ENCODE data around the gene LMAN1. TPM values are rescaled to one million over a fixed set of nuclear protein-coding genes. Genes with fewer than 3 reads are reported as not detected.

Gene LMAN1
- total and polyA plus RNA-seq, 2 experiments from 2014 or later = 82.1 to 149 TPM

DNA sequence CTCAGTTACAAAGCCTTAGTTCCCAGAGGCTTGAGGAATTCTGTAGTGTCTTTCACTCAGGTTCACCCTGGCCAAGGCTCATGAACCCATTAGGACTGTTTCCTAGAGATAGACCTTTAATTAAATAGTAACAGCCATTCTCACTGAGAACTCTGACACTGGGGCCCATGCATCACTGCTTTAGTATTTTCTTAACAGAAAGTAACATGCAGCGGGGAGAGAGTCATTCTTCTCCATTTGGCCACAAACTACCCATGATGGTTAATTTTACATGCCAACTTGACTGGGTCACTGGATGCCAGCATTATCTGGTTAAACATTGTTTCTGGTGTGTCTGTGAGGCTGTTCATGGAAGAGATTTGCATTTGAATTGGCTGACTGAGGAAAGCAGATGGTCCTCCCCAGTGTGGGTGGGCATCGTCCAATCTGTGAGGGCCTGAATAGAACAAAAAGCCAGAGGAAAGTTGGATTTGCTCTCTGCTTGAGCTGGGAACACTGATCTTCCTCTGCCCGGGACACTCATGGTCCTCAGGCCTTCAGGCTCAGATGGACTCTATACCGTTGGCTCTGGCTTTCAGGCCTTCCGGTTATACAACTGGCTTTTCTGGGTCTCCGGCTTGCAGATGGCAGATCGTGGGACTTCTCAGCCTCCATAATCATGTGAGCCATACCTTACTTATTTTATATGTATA lies 35.0 kb downstream of the LMAN1 start:
- H3K27me3 ChIP-seq = peaks cover 4% of the 10 kb centered on the region
- no peaks in the 10 kb centered on the region for H3K79me2 ChIP-seq
- H3K4me1 ChIP-seq (ENCODE audit: insufficient read depth) = no peaks in the 10 kb centered on the region
- no peak overlapping the region for H3K4me2 ChIP-seq
- no peak overlapping the region for H3K4me3 ChIP-seq
- H3K27ac ChIP-seq = no peak overlapping the region
- WGBS (ENCODE audit: low lambda C conversion rate, missing lambda C conversion rate) = 94% methylated on average over 7 of the region's 7 CpGs
- H4K20me1 ChIP-seq (ENCODE audit: insufficient read depth, poor library complexity, severe bottlenecking) = no peaks in the 10 kb centered on the region
- no peak for TF ChIP-seq EZH2phosphoT487 (IDR thresholded peaks at IDR 0.05; ENCODE audit: low read depth, severe bottlenecking, unreplicated experiment)
- TF ChIP-seq, protein P1, sequence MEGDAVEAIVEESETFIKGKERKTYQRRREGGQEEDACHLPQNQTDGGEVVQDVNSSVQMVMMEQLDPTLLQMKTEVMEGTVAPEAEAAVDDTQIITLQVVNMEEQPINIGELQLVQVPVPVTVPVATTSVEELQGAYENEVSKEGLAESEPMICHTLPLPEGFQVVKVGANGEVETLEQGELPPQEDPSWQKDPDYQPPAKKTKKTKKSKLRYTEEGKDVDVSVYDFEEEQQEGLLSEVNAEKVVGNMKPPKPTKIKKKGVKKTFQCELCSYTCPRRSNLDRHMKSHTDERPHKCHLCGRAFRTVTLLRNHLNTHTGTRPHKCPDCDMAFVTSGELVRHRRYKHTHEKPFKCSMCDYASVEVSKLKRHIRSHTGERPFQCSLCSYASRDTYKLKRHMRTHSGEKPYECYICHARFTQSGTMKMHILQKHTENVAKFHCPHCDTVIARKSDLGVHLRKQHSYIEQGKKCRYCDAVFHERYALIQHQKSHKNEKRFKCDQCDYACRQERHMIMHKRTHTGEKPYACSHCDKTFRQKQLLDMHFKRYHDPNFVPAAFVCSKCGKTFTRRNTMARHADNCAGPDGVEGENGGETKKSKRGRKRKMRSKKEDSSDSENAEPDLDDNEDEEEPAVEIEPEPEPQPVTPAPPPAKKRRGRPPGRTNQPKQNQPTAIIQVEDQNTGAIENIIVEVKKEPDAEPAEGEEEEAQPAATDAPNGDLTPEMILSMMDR (IDR thresholded peaks at IDR 0.05; ENCODE audit: poor library complexity) = no peak
- TF ChIP-seq EZH2 (IDR thresholded peaks at IDR 0.05; ENCODE audit: borderline replicate concordance) = no peak
- H3K9me2 ChIP-seq (replicated peaks; ENCODE audit: insufficient read depth) = no peaks in the 10 kb centered on the region
- no peaks in the 10 kb centered on the region for H3K36me3 ChIP-seq (replicated peaks; ENCODE audit: insufficient read depth, low read depth)
- H3K9me3 ChIP-seq (ENCODE audit: low read depth) = no peaks in the 10 kb centered on the region
- no peak for DNase-seq (ENCODE audit: low spot score)
- no peak overlapping the region for H2AFZ ChIP-seq

DNA sequence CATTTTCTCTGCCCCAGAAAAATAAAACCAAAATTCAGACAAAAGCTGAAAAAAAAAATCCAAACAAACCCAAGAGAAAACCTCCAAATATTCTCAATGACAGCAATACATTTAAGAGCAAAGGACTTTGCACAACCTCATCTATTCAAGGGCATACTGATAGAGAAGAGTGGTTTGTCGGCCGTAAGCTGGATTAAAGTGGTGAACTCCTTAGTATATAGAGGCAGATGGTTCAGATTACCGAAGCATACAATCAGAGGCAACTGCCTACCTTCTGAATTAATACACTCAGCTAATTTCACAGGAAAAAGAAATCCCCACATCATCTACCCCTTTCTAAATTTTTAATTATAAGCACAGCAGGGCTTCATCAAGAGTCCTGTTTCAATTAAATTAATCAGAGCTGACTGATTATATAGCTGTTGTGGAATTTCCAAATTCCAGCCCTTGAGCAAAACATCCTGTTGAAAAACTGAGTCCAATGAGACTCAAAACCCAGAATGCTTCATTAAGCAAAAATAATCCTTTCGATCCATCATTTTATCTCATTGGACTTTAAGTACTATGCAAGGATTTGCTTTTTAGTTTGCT lies 40.5 kb downstream of the LMAN1 start, which contains the start of gene CPLX4:
Gene CPLX4, minus strand, starts transcription at position 190 of the 591 bp plus-strand sequence. Its CDS starts 187 bp downstream, at position 3.
- Histone ChIP-seq H3K9me2 (replicated peaks; ENCODE audit: insufficient read depth) (no peaks in the 10 kb centered on the region), H3K4me2 (no peak within 1 kb of the TSS), H3K27ac (no peak within 1 kb of the TSS), H4K20me1 (ENCODE audit: insufficient read depth, poor library complexity, severe bottlenecking) (no peaks in the 10 kb centered on the region), H3K4me1 (ENCODE audit: insufficient read depth) (no peaks in the 10 kb centered on the region), H3K4me3 (no peak within 1 kb of the TSS), H3K79me2 (no peaks in the 10 kb centered on the region), H3K27me3 (peaks cover 16% of the 10 kb centered on the region), H3K9me3 (ENCODE audit: low read depth) (no peaks in the 10 kb centered on the region), H3K36me3 (replicated peaks; ENCODE audit: insufficient read depth, low read depth) (no peaks in the 10 kb centered on the region), H2AFZ (no peak within 1 kb of the TSS)
- no peak for DNase-seq (ENCODE audit: low spot score)
- 80% methylated on average over 4 of the region's 4 CpGs for WGBS (ENCODE audit: low lambda C conversion rate, missing lambda C conversion rate)
- no peak for TF ChIP-seq EZH2 (IDR thresholded peaks at IDR 0.05; ENCODE audit: borderline replicate concordance)
- TF ChIP-seq, protein P1 (IDR thresholded peaks at IDR 0.05; ENCODE audit: poor library complexity) = no peak
- no peak for TF ChIP-seq EZH2phosphoT487 (IDR thresholded peaks at IDR 0.05; ENCODE audit: low read depth, severe bottlenecking, unreplicated experiment)

DNA sequence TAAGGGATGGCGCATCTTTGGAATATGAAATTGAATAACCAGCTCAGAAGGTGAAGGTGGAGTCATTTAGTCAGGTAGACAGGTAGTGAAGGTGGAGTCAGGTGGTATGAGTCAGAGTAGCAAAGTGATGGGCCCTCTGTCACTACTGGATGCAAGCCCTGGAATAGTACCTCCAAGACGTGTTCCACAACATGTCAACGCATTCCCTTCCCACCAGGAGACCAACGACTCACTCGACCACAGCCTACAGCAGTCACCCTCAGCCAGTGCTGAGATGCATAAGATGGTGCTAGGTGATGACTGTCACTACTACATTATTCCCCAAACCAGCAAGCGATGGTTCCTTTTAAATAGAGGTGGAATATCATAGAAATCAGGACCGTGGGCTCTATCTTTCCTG lies 47.4 kb downstream of the LMAN1 start:
- no peaks in the 10 kb centered on the region for H3K79me2 ChIP-seq
- TF ChIP-seq EZH2 (IDR thresholded peaks at IDR 0.05; ENCODE audit: borderline replicate concordance) = no peak
- no peak for TF ChIP-seq EZH2phosphoT487 (IDR thresholded peaks at IDR 0.05; ENCODE audit: low read depth, severe bottlenecking, unreplicated experiment)
- TF ChIP-seq, protein P1 (IDR thresholded peaks at IDR 0.05; ENCODE audit: poor library complexity) = no peak
- no peaks in the 10 kb centered on the region for H3K9me3 ChIP-seq (ENCODE audit: low read depth)
- H3K4me3 ChIP-seq = no peak overlapping the region
- WGBS (ENCODE audit: low lambda C conversion rate, missing lambda C conversion rate) = 84% methylated on average over 7 of the region's 7 CpGs
- no peaks in the 10 kb centered on the region for H4K20me1 ChIP-seq (ENCODE audit: insufficient read depth, poor library complexity, severe bottlenecking)
- peaks cover 34% of the 10 kb centered on the region for H3K27me3 ChIP-seq
- H3K36me3 ChIP-seq (replicated peaks; ENCODE audit: insufficient read depth, low read depth) = no peaks in the 10 kb centered on the region
- no peak overlapping the region for H3K4me2 ChIP-seq
- no peaks in the 10 kb centered on the region for H3K4me1 ChIP-seq (ENCODE audit: insufficient read depth)
- no peak overlapping the region for H3K27ac ChIP-seq
- no peak for DNase-seq (ENCODE audit: low spot score)
- no peaks in the 10 kb centered on the region for H3K9me2 ChIP-seq (replicated peaks; ENCODE audit: insufficient read depth)
- H2AFZ ChIP-seq = no peak overlapping the region

Data from hepatocyte (in vitro differentiated cells).